GM21515 (cell line): ENCODE data around the gene TIGD6.
"Not testable (repeated sequence)": the region's sequence is repeated elsewhere in the genome, so short reads cannot be mapped to it uniquely, and the experiment has no call there.

Source experiments
- ATAC-seq: cut with Tn5 transposase; IDR thresholded peaks from one replicate; pipeline ENCODE4 v1.9.1; 2021; ENCODE audit not compliant: unreplicated experiment

The TIGD6 gene

GRCh38 chr5:150000256-150000989 is at the start of gene TIGD6, which contains the start of gene HMGXB3:
Gene TIGD6, minus strand, starts transcription at chr5:150000654. Its CDS starts 4,306 bp downstream, at chr5:149996348.
Gene HMGXB3, plus strand, starts transcription at chr5:150000739. Its CDS starts 4,114 bp downstream, at chr5:150004853.
- ATAC-seq = peak; percentile 85

- no peak for ATAC-seq
Observed at GRCh38 chr5:150046031-150046430, 45.6 kb upstream of the TIGD6 start.

GRCh38 chr5:150045549-150045948 is 45.1 kb upstream of the TIGD6 start:
- no peak for ATAC-seq

GRCh38 chr5:150044712-150045111 is 44.3 kb upstream of the TIGD6 start:
- ATAC-seq = no peak

GRCh38 chr5:150044329-150044681 is 43.9 kb upstream of the TIGD6 start:
- no peak for ATAC-seq

GRCh38 chr5:150043657-150044328 is 43.3 kb upstream of the TIGD6 start:
- no peak for ATAC-seq

- ATAC-seq = no peak
Observed at GRCh38 chr5:150042459-150042858, 42.0 kb upstream of the TIGD6 start.

GRCh38 chr5:150038547-150038946 is 38.1 kb upstream of the TIGD6 start:
- ATAC-seq = no peak

- ATAC-seq = no peak
Observed at GRCh38 chr5:150036513-150036912, 36.1 kb upstream of the TIGD6 start.

GRCh38 chr5:150035139-150035895 is 34.9 kb upstream of the TIGD6 start:
- peak; percentile 89 for ATAC-seq

- no peak for ATAC-seq
Observed at GRCh38 chr5:150034662-150035061, 34.2 kb upstream of the TIGD6 start.

- ATAC-seq = no peak
Observed at GRCh38 chr5:150033334-150033733, 32.9 kb upstream of the TIGD6 start.

- ATAC-seq = not testable (repeated sequence)
Observed at GRCh38 chr5:150028047-150028446, 27.6 kb upstream of the TIGD6 start.

GRCh38 chr5:150026682-150027172 is 26.3 kb upstream of the TIGD6 start:
- ATAC-seq = no peak

GRCh38 chr5:150024346-150024984 is 24.0 kb upstream of the TIGD6 start:
- ATAC-seq = no peak

- no peak for ATAC-seq
Observed at GRCh38 chr5:150023136-150023535, 22.7 kb upstream of the TIGD6 start.

- no peak for ATAC-seq
Observed at GRCh38 chr5:150022681-150023080, 22.2 kb upstream of the TIGD6 start.

GRCh38 chr5:150022158-150022531 is 21.7 kb upstream of the TIGD6 start:
- ATAC-seq = no peak

GRCh38 chr5:150021491-150022157 is 21.2 kb upstream of the TIGD6 start:
- no peak for ATAC-seq

- ATAC-seq = no peak
Observed at GRCh38 chr5:150020249-150020648, 19.8 kb upstream of the TIGD6 start.
